HG03064 (cell line): Measurements from ENCODE around the gene TPBG.
"Not testable (repeated sequence)": the region's sequence is repeated elsewhere in the genome, so short reads cannot be mapped to it uniquely, and the experiment has no call there.

Experiments used
- ATAC-seq: cut with Tn5 transposase; IDR thresholded peaks from one replicate; pipeline ENCODE4 v1.9.1; 2021; ENCODE audit warnings: low read depth; ENCODE audit not compliant: unreplicated experiment

TPBG gene

GRCh38 chr6:82374516-82374915 is 10.9 kb downstream of the TPBG start:
- ATAC-seq = no peak

- no peak for ATAC-seq
Measured at GRCh38 chr6:82376636-82377035, 13.0 kb downstream of the TPBG start.

GRCh38 chr6:82380566-82381185 is 17.1 kb downstream of the TPBG start:
- no peak for ATAC-seq

GRCh38 chr6:82381278-82381677 is 17.7 kb downstream of the TPBG start:
- ATAC-seq = peak; percentile 75

- ATAC-seq = no peak
Measured at GRCh38 chr6:82385102-82385501, 21.5 kb downstream of the TPBG start.

GRCh38 chr6:82385546-82385945 is 21.9 kb downstream of the TPBG start:
- ATAC-seq = no peak

GRCh38 chr6:82385961-82386360 is 22.3 kb downstream of the TPBG start:
- no peak for ATAC-seq

GRCh38 chr6:82394770-82395169 is 31.2 kb downstream of the TPBG start:
- not testable (repeated sequence) for ATAC-seq

GRCh38 chr6:82396964-82397751 is 33.5 kb downstream of the TPBG start:
- ATAC-seq = no peak

- ATAC-seq = no peak
Measured at GRCh38 chr6:82397962-82398692, 34.5 kb downstream of the TPBG start.

- no peak for ATAC-seq
Measured at GRCh38 chr6:82408952-82409431, 45.4 kb downstream of the TPBG start.

GRCh38 chr6:82410151-82410648 is 46.6 kb downstream of the TPBG start:
- ATAC-seq = no peak

GRCh38 chr6:82413868-82414267 is 50.3 kb downstream of the TPBG start:
- ATAC-seq = no peak

GRCh38 chr6:82415820-82416219 is 52.2 kb downstream of the TPBG start:
- no peak for ATAC-seq

GRCh38 chr6:82416346-82416745 is 52.7 kb downstream of the TPBG start:
- ATAC-seq = no peak
